Heart left ventricle (tissue), 16 donors: ENCODE data around the gene MYOZ2. TPM values are rescaled to one million over a fixed set of nuclear protein-coding genes. Genes with fewer than 3 reads are reported as not detected.

Experiments
- ATAC-seq, 4 donors: fragments of 200-7000 bp; cut with Tn5 transposase; one replicate each; pipeline ENCODE4 v1.9.1; 2020 to 2022; ENCODE audit warnings: moderate library complexity in 4 of 4, mild to moderate bottlenecking in 3 of 4, moderate number of reproducible peaks in 1 of 4
- DNase-seq, 5 donors: peaks; one replicate each; pipeline ENCODE4 v3.0.0-alpha.2; 2020
- H3K27ac ChIP-seq, 12 donors: fragments of 200-600 bp; sonication (generic) in 4 of 12; one replicate each; pipeline versions ENCODE4 v1.5.0 to v1.8.0; 2016 to 2022; ENCODE audit warnings: mild to moderate bottlenecking in 2 of 12
- H3K27me3 ChIP-seq, 9 donors: fragments of 200-600 bp; sonication (generic) in 2 of 9; one replicate each; pipeline versions ENCODE4 v1.5.1 to v1.8.0; 2016 to 2022; ENCODE audit warnings: mild to moderate bottlenecking in 3 of 9
- H3K36me3 ChIP-seq, 9 donors: fragments of 200-600 bp; sonication (generic) in 2 of 9; one replicate each; pipeline versions ENCODE4 v1.5.0 to v1.8.0; 2018 to 2022; ENCODE audit warnings: mild to moderate bottlenecking in 2 of 9
- H3K4me1 ChIP-seq, 12 donors: fragments of 200-600 bp; sonication (generic) in 4 of 12; one replicate each; pipeline versions ENCODE4 v1.5.0 to v1.8.0; 2016 to 2022; ENCODE audit warnings: mild to moderate bottlenecking in 3 of 12
- H3K4me3 ChIP-seq, 12 donors: fragments of 200-600 bp; sonication (generic) in 4 of 12; one replicate each; pipeline versions ENCODE4 v1.5.0 to v1.8.0; 2017 to 2022; ENCODE audit warnings: mild to moderate bottlenecking in 9 of 12, moderate library complexity in 4 of 12
- H3K9me3 ChIP-seq, 12 donors: fragments of 200-600 bp; sonication (generic) in 4 of 12; one replicate each; pipeline versions ENCODE4 v1.5.0 to v1.8.0; 2016 to 2022; ENCODE audit warnings: mild to moderate bottlenecking in 1 of 12
- POLR2A ChIP-seq, 2 donors: fragments of 450-650 bp; IDR thresholded peaks; one replicate each; pipeline ENCODE4 v1.6.1; 2017; ENCODE audit warnings: antibody characterized with exemption in 2 of 2, mild to moderate bottlenecking in 2 of 2, moderate library complexity in 2 of 2
- WGBS, 4 donors: extraction: QIAGEN DNeasy Blood & Tissue Kit in 2 of 4; methylation state at CpG; one replicate each; pipeline versions ENCODE4 v1.1.5 to v1.1.7; 2013 to 2018; 5-methylcytosine and 5-hydroxymethylcytosine counted together
- intact Hi-C, 10 donors: fragments of 100-400 bp; cut with DNase I; formaldehyde crosslinking; loops; one replicate each; pipeline versions ENCODE4 v1.11.1 to v1.14.2; 2022
- polyA plus RNA-seq, 2 donors: library from polyadenylated mRNA; stranded (reverse); fragments of 200-250 nt; gene quantifications; one replicate each; pipeline ENCODE4 v1.2.3, GENCODE V29; 2013
- total RNA-seq, 9 donors: library from RNA; depleted of rRNA in 2 of 9; stranded (reverse); fragments of >200 nt in 2 of 9; fragmentation: NEBNext Ultra II Directional in 3 of 9; extraction: Animal tissue kit (Norgen Biotek cat#: 25700) in 3 of 9; gene quantifications; one replicate each; pipeline versions ENCODE4 v1.1.0 to v1.2.4, GENCODE V29; 2016 to 2023
- TF ChIP-seq, protein P1 (sequence below), 12 donors: fragments of 200-600 bp; sonication (generic) in 4 of 12; IDR thresholded peaks; one replicate each; pipeline versions ENCODE4 v1.5.0 to v1.8.0; 2018 to 2022; ENCODE audit warnings: antibody characterized with exemption in 12 of 12, mild to moderate bottlenecking in 5 of 12
- donor health status: ischemic (EF 13 %, LVEDD 7.1; RV severe dilation, severe dysfunction).
- donor health status: healthy with polysubstance abuse.
- donor health status: DM: no; HTN: yes; CAD: no.
- donor health status: DM: no; HTN: no; CAD: no.
- donor health status: ischemic (EF 25% LVEDD 6.9; RV normal size, moderate dysfunction).
- donor health status: ischemic (EF 25% LVEDD 5.7; RV mildly dilated, moderate dysfunction).
- donor health status: healthy.
- donor health status: DM: yes; HTN: yes; CAD: no.
- donor health status: ischemic (EF 35%, LVEDD 5.7; RV mildly dilated, moderate dysfunction).
- donor health status: nonischemic (EF 11% LVEDD 7.7; RV severe dilation, severe dysfunction).
- donor health status: DM: yes; HTN: yes; CAD: no.
- donor health status: PGD.
- donor health status: ischemic (EF 29% LVEDD 5.4; RV normal size, mild dysfunction).
- donor health status: nonischemic (EF 23%, LVEDD 6.1; RV moderate dilation, normal function).

MYOZ2 gene
- total and polyA plus RNA-seq, 11 donors, result 466 to 1,072 (median 872) TPM

DNA sequence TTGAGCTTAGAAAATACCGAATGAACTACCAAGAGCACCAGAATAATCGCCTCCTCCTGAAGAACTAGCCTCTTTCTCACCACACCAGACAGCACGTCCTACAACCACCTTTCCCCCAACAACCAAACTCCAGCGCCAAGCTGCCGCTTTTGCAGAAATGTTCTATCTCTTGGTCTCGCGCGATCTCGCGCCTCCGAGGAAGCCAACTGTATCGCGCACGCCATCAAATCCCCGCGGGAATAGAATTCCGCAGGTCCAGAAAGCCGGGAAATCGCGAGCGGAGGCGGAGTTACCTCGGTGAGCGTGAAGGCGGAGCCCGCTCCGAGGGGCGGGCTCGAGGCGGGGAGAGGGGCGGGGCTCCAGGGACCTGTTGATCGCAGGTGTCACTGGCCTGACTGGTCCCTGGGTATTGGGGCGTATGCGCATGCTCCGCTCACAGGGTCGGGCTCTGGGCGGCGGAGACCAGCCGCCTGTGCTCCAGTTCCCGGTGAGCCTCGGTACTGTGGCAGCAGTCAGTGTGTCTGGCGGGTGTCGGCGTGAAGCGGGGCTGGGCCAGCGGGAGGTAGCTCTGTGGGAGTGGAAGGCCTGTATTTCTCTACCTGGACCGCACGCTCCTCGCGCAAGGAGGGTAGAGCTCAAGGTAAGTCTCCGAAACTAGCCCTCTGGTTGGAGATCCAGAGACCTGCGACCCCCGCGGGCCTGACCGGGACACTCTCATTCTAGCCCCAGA is 76.8 kb downstream of the MYOZ2 start, which contains the start of gene USP53:
Gene USP53, plus strand, starts transcription at position 480 of the 730 bp plus-strand sequence. CDS start 27,047 bp downstream, outside the sequence.
- Histone ChIP-seq H3K36me3 (peaks cover 0 to 4% (median 2%) of the 10 kb centered on the region in 9 donors), H3K27me3 (no peaks in the 10 kb centered on the region), H3K9me3 (no peaks in the 10 kb centered on the region), H3K4me3 (peak within 1 kb of the TSS; percentile 50 to 93 (median 83)), H3K27ac (peak within 1 kb of the TSS; percentile 88 to 99 (median 96)), H3K4me1 (peaks cover 0 to 46% (median 15%) of the 10 kb centered on the region in 12 donors)
- DNase-seq (peak; percentile 95 to 98 (median 97)), ATAC-seq (peak; percentile 96 to 98 (median 98))
- TF ChIP-seq, protein P1, sequence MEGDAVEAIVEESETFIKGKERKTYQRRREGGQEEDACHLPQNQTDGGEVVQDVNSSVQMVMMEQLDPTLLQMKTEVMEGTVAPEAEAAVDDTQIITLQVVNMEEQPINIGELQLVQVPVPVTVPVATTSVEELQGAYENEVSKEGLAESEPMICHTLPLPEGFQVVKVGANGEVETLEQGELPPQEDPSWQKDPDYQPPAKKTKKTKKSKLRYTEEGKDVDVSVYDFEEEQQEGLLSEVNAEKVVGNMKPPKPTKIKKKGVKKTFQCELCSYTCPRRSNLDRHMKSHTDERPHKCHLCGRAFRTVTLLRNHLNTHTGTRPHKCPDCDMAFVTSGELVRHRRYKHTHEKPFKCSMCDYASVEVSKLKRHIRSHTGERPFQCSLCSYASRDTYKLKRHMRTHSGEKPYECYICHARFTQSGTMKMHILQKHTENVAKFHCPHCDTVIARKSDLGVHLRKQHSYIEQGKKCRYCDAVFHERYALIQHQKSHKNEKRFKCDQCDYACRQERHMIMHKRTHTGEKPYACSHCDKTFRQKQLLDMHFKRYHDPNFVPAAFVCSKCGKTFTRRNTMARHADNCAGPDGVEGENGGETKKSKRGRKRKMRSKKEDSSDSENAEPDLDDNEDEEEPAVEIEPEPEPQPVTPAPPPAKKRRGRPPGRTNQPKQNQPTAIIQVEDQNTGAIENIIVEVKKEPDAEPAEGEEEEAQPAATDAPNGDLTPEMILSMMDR (IDR thresholded peaks at IDR 0.05), result no peak
- peak in 1 of 2 donors; percentile 92 for TF ChIP-seq POLR2A (IDR thresholded peaks at IDR 0.05)
- 0 to 1% (median 0%) methylated on average over 34 to 55 of the region's 55 CpGs for WGBS, 4 donors
- intact Hi-C loops, result loop anchor here in 8 of 10 donors (5.0 to 10.0 kb wide), 9 partner anchors 35 to 235 kb away; no protein-coding TSS in a partner anchor

DNA sequence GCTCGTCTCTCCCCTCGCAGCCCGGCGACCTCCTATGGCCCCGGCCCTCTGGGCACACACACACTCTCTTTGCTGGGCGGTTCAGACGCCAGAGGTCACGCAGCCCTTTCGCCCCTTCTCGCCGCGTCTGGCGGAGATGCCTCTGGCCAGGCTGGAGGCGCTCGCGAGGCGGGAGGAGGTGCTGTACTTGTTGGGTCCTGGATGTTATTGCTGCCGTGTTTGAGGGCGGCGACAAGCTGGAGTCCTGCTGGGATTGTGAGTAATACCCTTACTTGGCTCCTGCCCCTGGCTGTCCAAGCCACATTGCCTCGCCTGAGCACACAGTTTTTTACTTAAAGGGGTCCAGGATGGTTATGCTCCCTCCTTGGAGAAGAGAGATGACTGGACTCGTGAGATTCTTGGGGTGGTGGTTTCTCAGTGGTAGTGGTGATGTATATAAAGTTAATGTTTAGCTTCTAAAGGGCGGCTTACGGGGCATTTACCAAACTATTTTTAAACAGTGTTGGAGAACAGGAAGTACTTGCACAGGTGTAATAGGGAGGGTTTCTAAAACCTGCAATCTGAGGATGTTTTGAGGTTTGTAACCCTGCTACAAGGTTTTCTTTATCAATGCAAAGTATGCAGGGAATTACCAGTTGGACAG is 77.5 kb downstream of the MYOZ2 start:
- no peak for TF ChIP-seq POLR2A (IDR thresholded peaks at IDR 0.05)
- TF ChIP-seq, protein P1 (IDR thresholded peaks at IDR 0.05), result peak in 9 of 12 donors; percentile 8 to 58 (median 30)
- WGBS, 4 donors, result 0 to 1% (median 1%) methylated on average over 16 to 24 of the region's 24 CpGs
- H3K9me3 ChIP-seq, result no peaks in the 10 kb centered on the region
- ATAC-seq (peak; percentile 80 to 91 (median 88)), DNase-seq (peak; percentile 86 to 95 (median 92))
- H3K4me1 ChIP-seq, result peaks cover 0 to 49% (median 16%) of the 10 kb centered on the region in 12 donors
- peak overlapping the region; percentile 50 to 93 (median 83) for H3K4me3 ChIP-seq
- peak overlapping the region; percentile 88 to 99 (median 96) for H3K27ac ChIP-seq
- H3K36me3 ChIP-seq, result peaks cover 0 to 11% (median 9%) of the 10 kb centered on the region in 9 donors
- H3K27me3 ChIP-seq, result no peaks in the 10 kb centered on the region
- intact Hi-C loops, result loop anchor here in 8 of 10 donors (5.0 to 10.0 kb wide), 9 partner anchors 36 to 236 kb away; no protein-coding TSS in a partner anchor

DNA sequence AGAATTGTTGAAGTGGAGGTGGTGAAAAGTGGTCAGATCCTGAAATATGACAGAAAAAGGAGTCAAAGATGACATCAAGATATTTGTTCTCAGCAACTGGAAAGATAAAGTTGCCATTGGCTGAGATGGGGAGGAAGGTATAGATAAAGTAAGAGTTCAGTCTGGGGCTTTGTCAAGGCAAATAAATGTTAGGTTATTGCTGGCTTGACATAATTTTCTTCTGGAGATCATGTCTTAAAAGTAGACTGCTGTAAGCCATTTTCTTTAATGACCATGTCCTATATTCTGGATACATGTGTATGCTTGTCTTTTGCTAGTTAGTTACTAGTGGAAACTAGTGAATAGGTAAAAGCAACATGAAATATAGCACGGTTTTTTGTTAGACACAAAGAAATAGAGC is 82.5 kb downstream of the MYOZ2 start:
- Histone ChIP-seq H3K4me3 (no peak overlapping the region), H3K36me3 (peaks cover 0 to 61% (median 28%) of the 10 kb centered on the region in 9 donors)
- intact Hi-C loops, result loop anchor here in 5 of 10 donors (5.0 to 10.0 kb wide), 5 partner anchors 64 to 233 kb away; no protein-coding TSS in a partner anchor

DNA sequence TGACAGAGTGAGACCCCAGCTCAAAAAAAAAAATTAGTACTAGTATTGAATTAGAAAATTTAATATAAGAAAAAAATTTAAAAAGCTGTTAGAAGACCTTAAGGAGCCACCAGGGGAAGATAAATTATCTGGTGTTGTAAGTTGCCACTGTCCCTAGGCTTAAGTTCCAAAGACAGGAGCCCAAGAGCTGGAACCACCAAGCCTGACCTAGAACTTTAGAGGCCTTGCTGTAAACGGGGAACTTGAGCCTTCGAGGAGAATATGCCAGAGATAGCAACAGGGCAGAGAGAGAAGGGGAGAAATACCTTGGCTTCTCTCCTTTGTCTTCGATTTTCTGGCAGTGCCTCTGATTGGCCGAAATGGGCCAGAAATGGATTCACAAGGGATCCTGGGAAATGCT is 85.8 kb downstream of the MYOZ2 start:
- TF ChIP-seq, protein P1 (IDR thresholded peaks at IDR 0.05), result no peak
- TF ChIP-seq POLR2A (IDR thresholded peaks at IDR 0.05), result no peak
- WGBS, 4 donors, result 70 to 93% (median 85%) methylated on average over 4 of the region's 4 CpGs
- Histone ChIP-seq H3K27ac (no peak overlapping the region), H3K36me3 (peaks cover 0 to 82% (median 28%) of the 10 kb centered on the region in 9 donors), H3K27me3 (no peaks in the 10 kb centered on the region), H3K9me3 (peaks cover 0 to 18% (median 0%) of the 10 kb centered on the region in 12 donors), H3K4me3 (no peak overlapping the region), H3K4me1 (peaks cover 0 to 27% (median 10%) of the 10 kb centered on the region in 12 donors)
- no peak for ATAC-seq
- DNase-seq, result no peak
- intact Hi-C loops, result no loop called here

More for the DNA sequence above, 82.5 kb downstream of the MYOZ2 start:
- Histone ChIP-seq H3K4me1 (peaks cover 0 to 38% (median 12%) of the 10 kb centered on the region in 12 donors), H3K9me3 (peaks cover 0 to 6% (median 0%) of the 10 kb centered on the region in 12 donors), H3K27ac (no peak overlapping the region), H3K27me3 (no peaks in the 10 kb centered on the region)
- no peak for TF ChIP-seq POLR2A (IDR thresholded peaks at IDR 0.05)
- no peak for ATAC-seq
- DNase-seq, result no peak
- 93 to 95% (median 94%) methylated on average over 1 of the region's 1 CpG for WGBS, 4 donors
